ENCODE measurements around the gene TECPR2.
"Not testable (repeated sequence)": the region's sequence is repeated elsewhere in the genome, so short reads cannot be mapped to it uniquely, and the experiment has no call there.

Gene TECPR2

GRCh38 chr14:102539544-102540314 is 177.0 kb downstream of the TECPR2 start:
- Histone ChIP-seq H3K9ac (ENCODE audit: low read depth, low read length) (no peak overlapping the region), H3K36me3 (ENCODE audit: control insufficient read depth, insufficient read depth, low read length) (no peaks in the 10 kb centered on the region), H3K9me3 (ENCODE audit: control insufficient read depth, insufficient read depth, low read length) (no peaks in the 10 kb centered on the region), H3K4me1 (ENCODE audit: control insufficient read depth, insufficient read depth, low read length) (peaks cover 4% of the 10 kb centered on the region), H3K27me3 (ENCODE audit: control insufficient read depth, insufficient read depth, low read length) (no peaks in the 10 kb centered on the region), H3K4me3 (ENCODE audit: low read depth, low read length) (no peak overlapping the region)

DNA sequence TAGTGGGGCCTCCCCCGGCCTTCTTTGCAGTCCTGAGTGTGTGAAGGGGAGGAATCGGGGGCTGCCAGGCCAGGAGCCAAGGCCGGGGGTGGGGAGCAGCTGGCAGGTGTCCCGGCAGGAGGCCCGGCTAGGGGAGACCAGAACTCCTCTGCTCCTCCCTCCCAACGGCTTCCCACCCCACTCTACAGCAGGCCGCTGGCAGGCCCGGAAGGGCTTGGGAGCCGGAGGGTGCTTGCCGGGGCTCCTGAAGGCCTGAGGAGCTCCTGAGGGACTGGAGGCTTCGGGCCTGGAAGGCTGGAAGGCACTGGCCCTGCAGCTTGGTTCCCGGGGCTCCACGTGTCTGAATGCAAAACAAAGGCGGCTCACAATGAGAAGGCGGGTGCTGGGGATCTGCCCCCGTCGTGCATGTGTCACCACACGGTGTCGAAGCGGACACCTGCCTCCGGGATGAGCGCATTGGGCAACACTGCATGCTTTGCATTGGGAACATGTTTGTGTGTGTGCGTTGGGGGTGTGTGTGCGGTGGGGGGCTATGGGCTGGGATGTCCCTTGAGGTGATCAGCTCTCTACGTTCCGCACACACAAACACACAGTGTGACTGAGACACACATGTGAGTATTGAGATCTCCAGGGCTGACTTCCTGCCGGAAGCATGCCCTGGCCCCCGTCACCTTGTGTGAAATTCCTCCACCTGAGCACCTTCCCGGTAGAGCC is 177.7 kb downstream of the TECPR2 start:
- no peaks in the 10 kb centered on the region for H3K27me3 ChIP-seq (ENCODE audit: control insufficient read depth, insufficient read depth, low read length)
- no peaks in the 10 kb centered on the region for H3K36me3 ChIP-seq (ENCODE audit: control insufficient read depth, insufficient read depth, low read length)
- H3K9me3 ChIP-seq (ENCODE audit: control insufficient read depth, insufficient read depth, low read length): no peaks in the 10 kb centered on the region
- peak overlapping the region; percentile 32 for H3K9ac ChIP-seq (ENCODE audit: low read depth, low read length)
- peaks cover 4% of the 10 kb centered on the region for H3K4me1 ChIP-seq (ENCODE audit: control insufficient read depth, insufficient read depth, low read length)
- H3K4me3 ChIP-seq (ENCODE audit: low read depth, low read length): no peak overlapping the region

GRCh38 chr14:102541029-102541491 is 178.3 kb downstream of the TECPR2 start:
- not testable (repeated sequence) for H3K9me3 ChIP-seq (ENCODE audit: control insufficient read depth, insufficient read depth, low read length); H3K36me3 ChIP-seq (ENCODE audit: control insufficient read depth, insufficient read depth, low read length); H3K27me3 ChIP-seq (ENCODE audit: control insufficient read depth, insufficient read depth, low read length); H3K4me1 ChIP-seq (ENCODE audit: control insufficient read depth, insufficient read depth, low read length); H3K9ac ChIP-seq (ENCODE audit: low read depth, low read length); H3K4me3 ChIP-seq (ENCODE audit: low read depth, low read length)

DNA sequence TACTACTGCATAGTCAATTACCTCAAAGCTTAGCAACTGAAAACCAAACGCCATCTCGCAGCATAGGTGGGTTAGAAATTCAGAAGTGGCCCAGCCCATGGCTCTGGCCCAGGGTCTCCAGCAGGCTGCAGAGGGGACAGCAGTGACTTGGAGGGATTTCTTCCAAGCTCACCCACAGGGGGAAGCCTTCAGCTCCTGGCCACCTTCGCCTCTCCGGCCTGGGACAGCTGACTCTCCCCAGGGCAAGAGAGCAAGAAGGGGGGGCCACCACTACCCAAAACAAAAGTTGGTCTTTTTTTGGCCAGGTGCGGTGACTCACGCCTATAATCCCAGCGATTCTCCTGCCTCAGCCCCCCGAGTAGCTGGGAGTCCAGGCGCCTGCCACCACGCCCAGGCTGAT is 179.0 kb downstream of the TECPR2 start:
- Histone ChIP-seq H3K4me3 (ENCODE audit: low read depth, low read length) (no peak overlapping the region), H3K36me3 (ENCODE audit: control insufficient read depth, insufficient read depth, low read length) (no peaks in the 10 kb centered on the region), H3K27me3 (ENCODE audit: control insufficient read depth, insufficient read depth, low read length) (no peaks in the 10 kb centered on the region), H3K9me3 (ENCODE audit: control insufficient read depth, insufficient read depth, low read length) (no peaks in the 10 kb centered on the region), H3K4me1 (ENCODE audit: control insufficient read depth, insufficient read depth, low read length) (peaks cover 8% of the 10 kb centered on the region), H3K9ac (ENCODE audit: low read depth, low read length) (no peak overlapping the region)

DNA sequence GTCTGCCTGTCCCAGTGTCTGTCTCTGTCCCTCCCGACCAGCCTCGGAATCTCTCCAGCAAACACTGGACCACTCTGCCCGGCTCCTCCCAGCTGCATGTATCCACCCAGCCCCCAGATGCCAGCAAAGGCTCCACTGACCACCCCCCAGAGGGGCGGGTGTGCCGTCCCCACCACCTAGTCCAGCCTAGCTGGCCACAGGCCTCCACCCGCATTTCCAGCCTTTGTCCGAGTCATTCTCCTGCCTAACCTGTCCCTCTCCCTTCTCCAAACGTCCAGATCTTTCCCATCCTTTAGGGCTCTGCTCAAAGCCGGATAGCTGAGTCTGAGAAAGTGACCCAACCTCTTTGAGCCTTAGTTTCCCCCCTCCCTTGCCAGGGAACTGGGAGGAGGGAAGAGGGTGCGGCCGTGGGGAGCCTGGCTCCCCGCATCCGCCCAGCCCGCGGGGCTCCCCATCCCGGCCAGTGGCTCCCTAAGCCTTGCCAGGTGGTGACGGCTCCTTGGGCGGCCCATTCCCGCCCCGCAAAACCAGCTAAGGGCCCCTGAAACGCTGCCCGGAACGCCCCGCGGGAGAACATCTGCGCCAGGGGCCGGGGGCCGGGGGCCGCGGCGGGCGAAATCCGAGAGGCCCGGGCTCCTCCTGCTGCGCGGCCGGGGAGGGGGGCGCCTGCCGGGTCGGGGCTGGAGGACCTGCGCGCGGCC is 181.5 kb downstream of the TECPR2 start:
- no peaks in the 10 kb centered on the region for H3K36me3 ChIP-seq (ENCODE audit: control insufficient read depth, insufficient read depth, low read length)
- H3K27me3 ChIP-seq (ENCODE audit: control insufficient read depth, insufficient read depth, low read length): no peaks in the 10 kb centered on the region
- peaks cover 8% of the 10 kb centered on the region for H3K4me1 ChIP-seq (ENCODE audit: control insufficient read depth, insufficient read depth, low read length)
- peak overlapping the region; percentile 38 for H3K4me3 ChIP-seq (ENCODE audit: low read depth, low read length)
- no peak overlapping the region for H3K9ac ChIP-seq (ENCODE audit: low read depth, low read length)
- no peaks in the 10 kb centered on the region for H3K9me3 ChIP-seq (ENCODE audit: control insufficient read depth, insufficient read depth, low read length)

GRCh38 chr14:102544747-102545460 is 182.2 kb downstream of the TECPR2 start:
- peak overlapping the region; percentile 38 for H3K4me3 ChIP-seq (ENCODE audit: low read depth, low read length)

DNA sequence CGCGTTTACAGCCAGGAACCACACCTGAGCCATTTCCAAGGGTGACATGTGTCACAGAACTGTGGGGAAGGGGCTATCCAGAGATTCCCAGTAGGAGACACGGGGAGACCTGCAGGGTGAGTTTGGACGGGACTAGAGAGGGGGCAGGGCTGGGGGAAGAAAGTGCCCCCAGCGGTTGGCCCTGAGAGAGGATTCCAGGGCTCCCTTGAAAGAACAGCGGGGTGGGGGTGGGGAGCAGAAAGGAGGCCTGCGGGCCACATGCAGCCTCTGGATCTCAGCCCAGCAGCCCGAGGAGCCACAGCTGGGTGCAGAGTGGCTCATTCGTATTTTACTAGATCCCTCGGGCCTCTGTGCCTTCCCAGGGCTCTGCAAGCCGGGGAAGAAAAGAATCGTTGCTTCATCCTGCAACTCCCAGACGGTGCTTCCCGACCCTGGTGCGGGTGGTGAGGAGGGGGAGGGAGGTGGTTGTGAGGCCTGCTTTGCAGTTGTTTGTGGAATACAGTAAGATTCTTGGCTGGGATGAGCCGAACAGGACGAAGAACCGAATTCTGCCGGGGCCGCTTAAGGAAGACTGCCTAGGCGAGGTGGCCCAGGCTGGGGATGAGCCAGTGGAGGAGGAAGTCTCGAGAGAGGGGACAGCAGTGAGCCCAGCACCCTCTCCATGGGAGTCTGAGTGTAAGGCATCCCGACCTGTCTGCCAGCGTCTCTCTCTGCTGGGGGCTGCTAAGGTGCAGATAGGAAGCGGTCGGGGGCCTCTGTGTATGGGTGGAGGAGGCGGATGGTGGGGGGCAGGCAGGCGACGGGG is 182.9 kb downstream of the TECPR2 start:
- Histone ChIP-seq H3K4me1 (ENCODE audit: control insufficient read depth, insufficient read depth, low read length) (peaks cover 8% of the 10 kb centered on the region), H3K27me3 (ENCODE audit: control insufficient read depth, insufficient read depth, low read length) (no peaks in the 10 kb centered on the region)

More at GRCh38 chr14:102544747-102545460, 182.2 kb downstream of the TECPR2 start:
- Histone ChIP-seq H3K4me1 (ENCODE audit: control insufficient read depth, insufficient read depth, low read length) (peaks cover 8% of the 10 kb centered on the region), H3K27me3 (ENCODE audit: control insufficient read depth, insufficient read depth, low read length) (no peaks in the 10 kb centered on the region), H3K9ac (ENCODE audit: low read depth, low read length) (no peak overlapping the region), H3K9me3 (ENCODE audit: control insufficient read depth, insufficient read depth, low read length) (no peaks in the 10 kb centered on the region), H3K36me3 (ENCODE audit: control insufficient read depth, insufficient read depth, low read length) (no peaks in the 10 kb centered on the region)

GRCh38 chr14:102548616-102549240 is 186.0 kb downstream of the TECPR2 start:
- Histone ChIP-seq H3K9ac (ENCODE audit: low read depth, low read length) (no peak overlapping the region), H3K4me3 (ENCODE audit: low read depth, low read length) (no peak overlapping the region), H3K27me3 (ENCODE audit: control insufficient read depth, insufficient read depth, low read length) (no peaks in the 10 kb centered on the region), H3K4me1 (ENCODE audit: control insufficient read depth, insufficient read depth, low read length) (peaks cover 8% of the 10 kb centered on the region), H3K36me3 (ENCODE audit: control insufficient read depth, insufficient read depth, low read length) (no peaks in the 10 kb centered on the region), H3K9me3 (ENCODE audit: control insufficient read depth, insufficient read depth, low read length) (no peaks in the 10 kb centered on the region)

More for the DNA sequence above, 182.9 kb downstream of the TECPR2 start:
- no peaks in the 10 kb centered on the region for H3K9me3 ChIP-seq (ENCODE audit: control insufficient read depth, insufficient read depth, low read length)
- H3K9ac ChIP-seq (ENCODE audit: low read depth, low read length): peak overlapping the region; percentile 49
- peak overlapping the region; percentile 38 for H3K4me3 ChIP-seq (ENCODE audit: low read depth, low read length)
- H3K36me3 ChIP-seq (ENCODE audit: control insufficient read depth, insufficient read depth, low read length): no peaks in the 10 kb centered on the region

DNA sequence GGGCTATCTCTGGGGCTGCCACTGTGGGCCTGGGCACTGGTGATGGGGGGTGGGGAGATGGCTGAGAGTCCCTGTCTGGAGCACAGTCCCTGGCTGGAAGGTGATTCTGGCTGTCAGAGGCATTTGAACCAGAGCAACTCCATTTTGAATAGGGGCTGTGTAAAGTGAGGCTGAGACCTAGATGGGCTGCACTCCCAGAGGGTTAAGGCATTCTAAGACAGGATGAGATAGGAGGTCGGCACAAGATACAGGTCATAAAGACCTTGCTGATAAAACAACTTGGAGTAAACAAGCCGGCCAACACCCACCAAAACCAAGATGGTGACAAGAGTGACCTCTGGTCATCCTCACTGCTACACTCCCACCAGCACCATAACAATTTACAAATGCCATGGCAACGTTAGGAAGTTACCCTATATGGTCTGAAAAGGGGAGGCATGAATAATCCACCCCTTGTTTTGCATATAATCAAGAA is 188.2 kb downstream of the TECPR2 start:
- not testable (repeated sequence) for H3K9me3 ChIP-seq (ENCODE audit: control insufficient read depth, insufficient read depth, low read length); H3K9ac ChIP-seq (ENCODE audit: low read depth, low read length); H3K4me1 ChIP-seq (ENCODE audit: control insufficient read depth, insufficient read depth, low read length); H3K27me3 ChIP-seq (ENCODE audit: control insufficient read depth, insufficient read depth, low read length); H3K4me3 ChIP-seq (ENCODE audit: low read depth, low read length); H3K36me3 ChIP-seq (ENCODE audit: control insufficient read depth, insufficient read depth, low read length)
